Smooth muscle cell (in vitro differentiated cells): ENCODE measurements around the gene SLC41A1. TPM values are rescaled to one million over a fixed set of nuclear protein-coding genes. Genes with fewer than 3 reads are reported as not detected.

ENCODE experiments used
- DNase-seq: peaks from one replicate; lab custom pipeline; 2025; ENCODE audit not compliant: unreplicated experiment; lab: John Stamatoyannopoulos, UW
- H2AFZ ChIP-seq: fragments of 200-600 bp; sonication (generic); 2 replicates; pipeline ENCODE4 v1.6.0; 2016; ENCODE audit warnings: antibody characterized with exemption, low read depth, mild to moderate bottlenecking
- H3F3A ChIP-seq: fragments of 200-600 bp; sonication (generic); 2 replicates; pipeline ENCODE4 v1.6.0; 2017; ENCODE audit warnings: antibody characterized with exemption, low read depth
- H3K27ac ChIP-seq: fragments of 200-600 bp; sonication (generic); 2 replicates; pipeline ENCODE4 v1.5.1; 2016; ENCODE audit warnings: low read depth, mild to moderate bottlenecking
- H3K27me3 ChIP-seq: fragments of 200-600 bp; sonication (generic); 2 replicates; pipeline ENCODE4 v1.6.1; 2016; ENCODE audit warnings: low read depth, mild to moderate bottlenecking
- H3K36me3 ChIP-seq: fragments of 200-600 bp; sonication (generic); 2 replicates; pipeline ENCODE4 v1.5.1; 2016; ENCODE audit warnings: low read depth
- H3K4me1 ChIP-seq: fragments of 200-600 bp; sonication (generic); 2 replicates; pipeline ENCODE4 v1.5.1; 2016; ENCODE audit warnings: low read depth
- H3K4me2 ChIP-seq: fragments of 200-600 bp; sonication (generic); 2 replicates; pipeline ENCODE4 v1.6.0; 2016; ENCODE audit warnings: mild to moderate bottlenecking
- H3K4me3 ChIP-seq: fragments of 200-600 bp; sonication (generic); 2 replicates; pipeline ENCODE4 v1.5.1; 2016; ENCODE audit warnings: mild to moderate bottlenecking
- H3K79me2 ChIP-seq: fragments of 200-600 bp; sonication (generic); 2 replicates; pipeline ENCODE4 v1.6.0; 2016; ENCODE audit warnings: low read depth, mild to moderate bottlenecking
- H3K9ac ChIP-seq: fragments of 200-600 bp; sonication (generic); 2 replicates; pipeline ENCODE4 v1.6.0; 2016; ENCODE audit warnings: low read depth
- H3K9me3 ChIP-seq: fragments of 200-600 bp; sonication (generic); replicated peaks from 2 replicates; pipeline ENCODE4 v1.5.1; 2016; ENCODE audit warnings: low read depth
- H4K20me1 ChIP-seq: fragments of 200-600 bp; sonication (generic); 2 replicates; pipeline ENCODE4 v1.6.0; 2016; ENCODE audit warnings: low read depth
- WGBS: methylation state at CpG from one replicate; pipeline ENCODE4 v1.1.7; 2016; ENCODE audit warnings: low lambda C conversion rate; 5-methylcytosine and 5-hydroxymethylcytosine counted together
- polyA plus RNA-seq: library from polyadenylated mRNA; unstranded; fragments of >200 nt; fragmentation: Nextera tagmentation; extraction: Ambion mirVana; gene quantifications from 2 replicates; pipeline ENCODE4 v1.2.1, GENCODE V29; 2016
- total RNA-seq: library from RNA; depleted of rRNA; stranded (reverse); fragments of >200 nt; gene quantifications from 2 replicates; pipeline ENCODE4 v1.2.3, GENCODE V29; 2014
- TF ChIP-seq, protein P1 (sequence below): fragments of 200-600 bp; sonication (generic); IDR thresholded peaks from 2 replicates; pipeline ENCODE4 v1.5.1; 2017; ENCODE audit warnings: borderline replicate concordance, mild to moderate bottlenecking, antibody characterized with exemption; ENCODE audit not compliant: insufficient read depth, poor library complexity, severe bottlenecking

SLC41A1 gene
- total and polyA plus RNA-seq, 2 experiments from 2014 or later, result 22.3 to 23.2 TPM

DNA sequence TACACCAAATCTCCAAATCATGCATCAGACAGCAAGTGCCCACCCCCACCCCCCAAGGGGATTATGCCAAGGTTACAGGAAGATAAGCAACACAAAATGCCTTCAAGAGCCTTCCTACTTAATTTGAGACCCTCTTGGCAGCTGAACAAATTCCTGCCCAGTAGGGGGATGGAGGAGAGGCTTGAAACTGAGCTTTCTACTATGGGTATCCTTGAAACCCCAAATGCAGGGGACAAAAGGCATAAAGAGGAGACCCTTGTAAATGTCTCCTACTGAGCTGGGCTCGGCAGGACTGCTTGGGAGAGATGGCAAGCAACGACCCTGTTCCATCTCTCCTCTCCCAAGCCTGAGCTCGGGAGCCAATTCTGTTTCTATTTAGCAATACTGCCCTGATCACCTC lies 3.5 kb downstream of the SLC41A1 start:
- H4K20me1 ChIP-seq, result peaks cover 74% of the 10 kb centered on the region
- no peak overlapping the region for H3K9ac ChIP-seq
- no peak overlapping the region for H2AFZ ChIP-seq
- no peaks in the 10 kb centered on the region for H3K27me3 ChIP-seq
- H3K4me1 ChIP-seq, result peaks cover 21% of the 10 kb centered on the region
- H3K4me3 ChIP-seq, result no peak overlapping the region
- peaks cover 45% of the 10 kb centered on the region for H3K79me2 ChIP-seq
- no peak for DNase-seq
- no peaks in the 10 kb centered on the region for H3K36me3 ChIP-seq
- no peaks in the 10 kb centered on the region for H3K9me3 ChIP-seq
- TF ChIP-seq, protein P1, sequence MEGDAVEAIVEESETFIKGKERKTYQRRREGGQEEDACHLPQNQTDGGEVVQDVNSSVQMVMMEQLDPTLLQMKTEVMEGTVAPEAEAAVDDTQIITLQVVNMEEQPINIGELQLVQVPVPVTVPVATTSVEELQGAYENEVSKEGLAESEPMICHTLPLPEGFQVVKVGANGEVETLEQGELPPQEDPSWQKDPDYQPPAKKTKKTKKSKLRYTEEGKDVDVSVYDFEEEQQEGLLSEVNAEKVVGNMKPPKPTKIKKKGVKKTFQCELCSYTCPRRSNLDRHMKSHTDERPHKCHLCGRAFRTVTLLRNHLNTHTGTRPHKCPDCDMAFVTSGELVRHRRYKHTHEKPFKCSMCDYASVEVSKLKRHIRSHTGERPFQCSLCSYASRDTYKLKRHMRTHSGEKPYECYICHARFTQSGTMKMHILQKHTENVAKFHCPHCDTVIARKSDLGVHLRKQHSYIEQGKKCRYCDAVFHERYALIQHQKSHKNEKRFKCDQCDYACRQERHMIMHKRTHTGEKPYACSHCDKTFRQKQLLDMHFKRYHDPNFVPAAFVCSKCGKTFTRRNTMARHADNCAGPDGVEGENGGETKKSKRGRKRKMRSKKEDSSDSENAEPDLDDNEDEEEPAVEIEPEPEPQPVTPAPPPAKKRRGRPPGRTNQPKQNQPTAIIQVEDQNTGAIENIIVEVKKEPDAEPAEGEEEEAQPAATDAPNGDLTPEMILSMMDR, result no peak
- 84% methylated on average over 3 of the region's 3 CpGs for WGBS
- no peak overlapping the region for H3K4me2 ChIP-seq
- H3F3A ChIP-seq, result peaks cover 13% of the 10 kb centered on the region
- no peak overlapping the region for H3K27ac ChIP-seq

DNA sequence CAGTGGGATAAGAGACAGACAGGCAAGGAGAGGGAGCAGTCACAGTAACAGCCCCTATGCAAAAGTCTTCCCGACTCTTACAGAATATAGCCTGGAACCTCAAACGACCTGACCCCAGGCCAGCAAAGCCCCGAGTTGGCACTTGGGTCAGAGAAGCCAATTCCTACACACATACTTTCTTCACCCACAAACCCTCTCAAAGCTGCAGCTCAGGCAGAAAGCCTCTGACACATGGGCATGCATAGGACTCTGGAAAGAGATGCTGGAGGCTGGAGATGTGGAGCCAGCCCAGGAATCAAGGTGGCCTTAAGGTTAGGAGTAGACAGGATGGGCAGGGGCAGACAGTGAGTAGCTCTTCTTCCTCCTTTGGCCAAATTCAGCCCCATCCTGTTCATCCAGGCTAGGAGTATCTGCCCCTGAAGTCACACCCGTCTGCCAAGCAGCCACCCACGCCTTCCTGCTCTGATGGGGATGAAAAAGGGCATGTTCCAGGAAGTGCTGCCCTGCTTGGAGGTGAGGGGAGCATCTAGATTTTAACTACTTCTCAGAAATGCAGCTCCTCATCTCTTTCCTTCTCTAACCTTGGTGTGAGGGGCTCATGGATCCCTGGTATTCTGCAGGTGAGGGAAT lies 7.8 kb downstream of the SLC41A1 start:
- DNase-seq, result no peak
- peaks cover 32% of the 10 kb centered on the region for H3K79me2 ChIP-seq
- H3K27me3 ChIP-seq, result no peaks in the 10 kb centered on the region
- no peaks in the 10 kb centered on the region for H3K36me3 ChIP-seq
- TF ChIP-seq, protein P1, result no peak
- no peaks in the 10 kb centered on the region for H3F3A ChIP-seq
- no peaks in the 10 kb centered on the region for H3K4me1 ChIP-seq
- H4K20me1 ChIP-seq, result peaks cover 90% of the 10 kb centered on the region
- no peak overlapping the region for H3K27ac ChIP-seq
- H3K4me3 ChIP-seq, result no peak overlapping the region
- H3K9me3 ChIP-seq, result no peaks in the 10 kb centered on the region
- no peak overlapping the region for H3K9ac ChIP-seq
- H3K4me2 ChIP-seq, result no peak overlapping the region
- WGBS, result 76% methylated on average over 5 of the region's 5 CpGs
- H2AFZ ChIP-seq, result no peak overlapping the region

DNA sequence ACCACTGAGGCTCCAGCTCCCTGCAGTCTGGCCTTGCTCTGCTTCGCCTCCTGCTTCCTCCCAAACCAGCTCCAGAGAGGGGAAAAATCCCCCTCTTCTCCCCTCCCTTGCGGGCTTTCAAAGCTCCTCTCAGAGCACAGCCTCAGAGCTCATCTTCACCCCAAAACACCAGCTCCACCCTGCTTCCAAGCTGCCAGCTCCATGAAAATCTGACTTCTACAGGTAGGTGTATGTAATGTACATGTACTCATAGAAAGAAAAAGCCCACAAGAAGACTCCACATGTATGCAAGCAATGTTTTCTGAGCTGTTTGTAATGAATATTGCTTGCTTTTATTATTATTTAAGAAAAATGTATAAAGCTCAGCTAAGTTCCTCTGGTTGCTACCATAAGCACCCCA lies 8.4 kb downstream of the SLC41A1 start:
- Histone ChIP-seq H3K4me2 (no peak overlapping the region), H3K9ac (no peak overlapping the region), H3K27ac (no peak overlapping the region), H3K79me2 (peaks cover 28% of the 10 kb centered on the region), H3K4me3 (no peak overlapping the region), H3K36me3 (no peaks in the 10 kb centered on the region), H2AFZ (no peak overlapping the region), H4K20me1 (peaks cover 86% of the 10 kb centered on the region), H3F3A (no peaks in the 10 kb centered on the region), H3K9me3 (no peaks in the 10 kb centered on the region), H3K4me1 (no peaks in the 10 kb centered on the region), H3K27me3 (no peaks in the 10 kb centered on the region)
- no peak for DNase-seq
- 100% methylated on average over 2 of the region's 2 CpGs for WGBS
- TF ChIP-seq, protein P1, result no peak

DNA sequence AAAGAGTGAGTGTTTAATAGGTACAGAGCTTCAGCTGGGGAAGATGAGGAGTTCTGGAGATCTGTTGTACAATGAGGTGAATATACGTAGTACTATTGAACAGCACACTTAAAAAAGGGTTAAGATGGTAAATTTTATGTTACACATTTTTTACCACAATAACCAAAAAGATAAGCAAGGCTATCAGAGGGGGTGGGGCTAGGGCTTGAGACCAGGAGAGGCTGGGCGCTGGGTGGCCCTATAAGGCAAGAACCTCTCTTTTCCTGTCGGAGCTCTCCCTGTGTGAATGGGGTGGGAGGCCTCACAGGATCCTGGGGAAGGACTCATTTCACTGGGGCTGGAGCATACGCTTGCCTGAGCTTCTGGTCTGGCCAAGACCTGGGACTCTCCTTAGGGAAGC lies 9.0 kb downstream of the SLC41A1 start:
- H3K79me2 ChIP-seq, result peaks cover 22% of the 10 kb centered on the region
- H3K4me3 ChIP-seq, result no peak overlapping the region
- no peak overlapping the region for H3K9ac ChIP-seq
- TF ChIP-seq, protein P1, result no peak
- no peaks in the 10 kb centered on the region for H3K4me1 ChIP-seq
- no peak for DNase-seq
- H3F3A ChIP-seq, result no peaks in the 10 kb centered on the region
- H3K36me3 ChIP-seq, result no peaks in the 10 kb centered on the region
- H2AFZ ChIP-seq, result no peak overlapping the region
- WGBS, result 70% methylated on average over 4 of the region's 4 CpGs
- no peak overlapping the region for H3K4me2 ChIP-seq
- no peaks in the 10 kb centered on the region for H3K9me3 ChIP-seq
- H3K27me3 ChIP-seq, result no peaks in the 10 kb centered on the region
- H4K20me1 ChIP-seq, result peaks cover 79% of the 10 kb centered on the region
- no peak overlapping the region for H3K27ac ChIP-seq
